ENCODE data around the gene LRP4.

DNA sequence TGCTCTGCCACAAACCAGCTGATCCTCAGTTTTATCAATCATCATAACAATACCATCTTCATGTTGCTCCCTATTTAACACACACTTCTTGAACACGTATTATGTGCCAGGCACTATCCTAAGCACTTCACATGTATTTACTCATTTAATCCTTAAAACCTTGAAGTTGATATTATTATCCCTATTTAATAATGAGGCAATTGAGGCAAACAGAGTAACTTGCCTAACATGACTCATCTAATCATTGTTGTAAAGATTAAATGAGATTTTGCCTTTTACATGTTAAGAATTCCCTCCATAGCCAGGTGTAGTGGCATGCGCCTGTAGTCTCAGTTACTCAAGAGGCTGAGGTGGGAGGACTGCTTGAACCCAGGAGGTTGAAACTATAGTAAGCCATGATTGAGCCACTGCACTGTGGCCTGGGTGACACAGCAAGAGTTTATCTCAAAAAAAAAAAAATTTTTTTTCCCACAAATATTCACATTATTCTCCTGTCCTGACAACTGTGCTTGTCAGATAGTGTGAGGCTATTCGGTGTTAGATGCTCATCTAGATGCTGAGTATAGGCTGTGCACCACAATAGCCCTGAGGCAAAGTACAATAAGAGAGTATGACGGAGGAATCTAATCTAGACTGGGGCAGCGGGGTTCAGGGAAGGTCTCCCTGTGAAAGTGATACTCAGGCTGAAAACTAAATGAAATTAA lies 85.7 kb downstream of the LRP4 start:
- no peak for TF ChIP-seq CTCF (IDR thresholded peaks at IDR 0.05; ENCODE audit: insufficient read depth, low read length)
- TF ChIP-seq, protein P1, sequence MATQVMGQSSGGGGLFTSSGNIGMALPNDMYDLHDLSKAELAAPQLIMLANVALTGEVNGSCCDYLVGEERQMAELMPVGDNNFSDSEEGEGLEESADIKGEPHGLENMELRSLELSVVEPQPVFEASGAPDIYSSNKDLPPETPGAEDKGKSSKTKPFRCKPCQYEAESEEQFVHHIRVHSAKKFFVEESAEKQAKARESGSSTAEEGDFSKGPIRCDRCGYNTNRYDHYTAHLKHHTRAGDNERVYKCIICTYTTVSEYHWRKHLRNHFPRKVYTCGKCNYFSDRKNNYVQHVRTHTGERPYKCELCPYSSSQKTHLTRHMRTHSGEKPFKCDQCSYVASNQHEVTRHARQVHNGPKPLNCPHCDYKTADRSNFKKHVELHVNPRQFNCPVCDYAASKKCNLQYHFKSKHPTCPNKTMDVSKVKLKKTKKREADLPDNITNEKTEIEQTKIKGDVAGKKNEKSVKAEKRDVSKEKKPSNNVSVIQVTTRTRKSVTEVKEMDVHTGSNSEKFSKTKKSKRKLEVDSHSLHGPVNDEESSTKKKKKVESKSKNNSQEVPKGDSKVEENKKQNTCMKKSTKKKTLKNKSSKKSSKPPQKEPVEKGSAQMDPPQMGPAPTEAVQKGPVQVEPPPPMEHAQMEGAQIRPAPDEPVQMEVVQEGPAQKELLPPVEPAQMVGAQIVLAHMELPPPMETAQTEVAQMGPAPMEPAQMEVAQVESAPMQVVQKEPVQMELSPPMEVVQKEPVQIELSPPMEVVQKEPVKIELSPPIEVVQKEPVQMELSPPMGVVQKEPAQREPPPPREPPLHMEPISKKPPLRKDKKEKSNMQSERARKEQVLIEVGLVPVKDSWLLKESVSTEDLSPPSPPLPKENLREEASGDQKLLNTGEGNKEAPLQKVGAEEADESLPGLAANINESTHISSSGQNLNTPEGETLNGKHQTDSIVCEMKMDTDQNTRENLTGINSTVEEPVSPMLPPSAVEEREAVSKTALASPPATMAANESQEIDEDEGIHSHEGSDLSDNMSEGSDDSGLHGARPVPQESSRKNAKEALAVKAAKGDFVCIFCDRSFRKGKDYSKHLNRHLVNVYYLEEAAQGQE (IDR thresholded peaks at IDR 0.05; ENCODE audit: insufficient replicate concordance, low read depth): no peak
- TF ChIP-seq POLR2AphosphoS5 (IDR thresholded peaks at IDR 0.05; ENCODE audit: low read depth): no peak
- no peak for TF ChIP-seq GABPA (IDR thresholded peaks at IDR 0.05; ENCODE audit: low read depth)
